ENCODE measurements around the gene CBX5. TPM values are rescaled to one million over a fixed set of nuclear protein-coding genes. Genes with fewer than 3 reads are reported as not detected.

The CBX5 gene
- total and polyA plus RNA-seq, 10 donors: 6.5 to 60.3 (median 43.6) TPM

- H3K4me3 ChIP-seq: no peak overlapping the region
- no peak for TF ChIP-seq POLR2AphosphoS5 (IDR thresholded peaks at IDR 0.05)
- TF ChIP-seq CTCF (IDR thresholded peaks at IDR 0.05 in 8 of 11, conservative IDR thresholded peaks at IDR 0.05 in 3 of 11): no peak
- TF ChIP-seq POLR2A (IDR thresholded peaks at IDR 0.05): no peak
- intact Hi-C loops (cut with DNase I; ENCODE audit: low total_unique reads): no loop called here
- peaks cover 19 to 66% (median 40%) of the 10 kb centered on the region in 6 donors for H3K4me1 ChIP-seq
- H3K27ac ChIP-seq: no peak overlapping the region
- 53 to 60% (median 55%) methylated on average over 5 of the region's 5 CpGs for WGBS, 5 donors
- peaks cover 0 to 8% (median 6%) of the 10 kb centered on the region in 6 donors for H3K36me3 ChIP-seq
- DNase-seq: no peak
- H3K9me3 ChIP-seq: no peaks in the 10 kb centered on the region
- H3K27me3 ChIP-seq (replicated peaks in 1 of 7): no peaks in the 10 kb centered on the region
Measured at GRCh38 chr12:54261815-54262402, 18.0 kb downstream of the CBX5 start.

- intact Hi-C loops (cut with DNase I; ENCODE audit: low total_unique reads): loop anchor here (10.0 kb wide), 1 partner anchor 105 kb away; the partner anchor contains the start of gene GPR84
- Histone ChIP-seq H3K27me3 (replicated peaks in 1 of 7) (no peaks in the 10 kb centered on the region), H3K36me3 (peaks cover 0 to 32% (median 24%) of the 10 kb centered on the region in 6 donors), H3K4me3 (peak overlapping the region; percentile 2 to 63 (median 34)), H3K9me3 (no peaks in the 10 kb centered on the region), H3K27ac (peak overlapping the region in 7 of 8 donors; percentile 1 to 62 (median 45)), H3K4me1 (peaks cover 19 to 63% (median 40%) of the 10 kb centered on the region in 6 donors)
- TF ChIP-seq POLR2AphosphoS5 (IDR thresholded peaks at IDR 0.05) (peak; percentile 41 to 69 (median 56)), POLR2A (IDR thresholded peaks at IDR 0.05) (no peak)
- DNase-seq: peak; percentile 85
- WGBS, 5 donors: 13 to 20% (median 15%) methylated on average over 11 of the region's 11 CpGs
Measured at GRCh38 chr12:54259194-54260011, 20.5 kb downstream of the CBX5 start.

GRCh38 chr12:54258201-54258681, 21.7 kb downstream of the CBX5 start:
- Histone ChIP-seq H3K4me1 (peaks cover 19 to 60% (median 40%) of the 10 kb centered on the region in 6 donors), H3K9me3 (no peaks in the 10 kb centered on the region), H3K27me3 (replicated peaks in 1 of 7) (no peaks in the 10 kb centered on the region), H3K36me3 (peaks cover 0 to 44% (median 31%) of the 10 kb centered on the region in 6 donors), H3K4me3 (no peak overlapping the region), H3K27ac (peak overlapping the region in 2 of 8 donors; percentile 50 to 62)
- TF ChIP-seq POLR2A (IDR thresholded peaks at IDR 0.05) (no peak), POLR2AphosphoS5 (IDR thresholded peaks at IDR 0.05) (no peak), CTCF (IDR thresholded peaks at IDR 0.05 in 8 of 11, conservative IDR thresholded peaks at IDR 0.05 in 3 of 11) (no peak)
- no peak for DNase-seq
- intact Hi-C loops (cut with DNase I; ENCODE audit: low total_unique reads): loop anchor here (10.0 kb wide), 1 partner anchor 107 kb away; the partner anchor contains the start of gene GPR84

GRCh38 chr12:54257332-54257731, 22.6 kb downstream of the CBX5 start:
- Histone ChIP-seq H3K4me3 (no peak overlapping the region), H3K27me3 (replicated peaks in 1 of 7) (no peaks in the 10 kb centered on the region), H3K9me3 (no peaks in the 10 kb centered on the region), H3K36me3 (peaks cover 0 to 47% (median 34%) of the 10 kb centered on the region in 6 donors), H3K27ac (no peak overlapping the region), H3K4me1 (peaks cover 19 to 56% (median 37%) of the 10 kb centered on the region in 6 donors)
- no peak for DNase-seq
- 83 to 91% (median 86%) methylated on average over 8 of the region's 8 CpGs for WGBS, 5 donors
- no peak for TF ChIP-seq POLR2A (IDR thresholded peaks at IDR 0.05)
- no peak for TF ChIP-seq CTCF (IDR thresholded peaks at IDR 0.05 in 8 of 11, conservative IDR thresholded peaks at IDR 0.05 in 3 of 11)
- TF ChIP-seq POLR2AphosphoS5 (IDR thresholded peaks at IDR 0.05): no peak
- intact Hi-C loops (cut with DNase I; ENCODE audit: low total_unique reads): loop anchor here (10.0 kb wide), 1 partner anchor 107 kb away; the partner anchor contains the start of gene GPR84

All from spleen (tissue), 11 donors.